ENCODE measurements around the gene ANKRD33B. TPM values are rescaled to one million over a fixed set of nuclear protein-coding genes. Genes with fewer than 3 reads are reported as not detected.

ANKRD33B gene
- total and polyA plus RNA-seq, 2 of the 8 experiments (the other 6 are each of a cell fraction or from before 2014, with no cell fraction given): 6.9 to 20.6 TPM

- no peak overlapping the region for H2BK12ac ChIP-seq (ENCODE audit: low read depth, low read length)
- H3K4ac ChIP-seq (replicated peaks; ENCODE audit: insufficient read length, low read depth, low read length): no peak overlapping the region
- H4K8ac ChIP-seq (ENCODE audit: extremely low read depth, insufficient read depth, low read length): no peak overlapping the region
- no peaks in the 10 kb centered on the region; the same call in 1 of the 2 replicates for H3K79me1 ChIP-seq (ENCODE audit: low read depth, low read length)
- no peak overlapping the region for H2BK5ac ChIP-seq (ENCODE audit: low read depth, low read length)
- peaks cover 0 to 3% (median 2%) of the 10 kb centered on the region in 4 experiments; a peak in 3 of 7 replicates for H3K4me1 ChIP-seq (replicated peaks in 1 of 4; ENCODE audit: control insufficient read depth in 3 of 4, insufficient read depth in 4 of 4, low read length in 3 of 4)
- peak in 1 of 2 experiments; percentile 76 for DNase-seq (ENCODE audit: low read depth in 1 of 2, low spot score in 2 of 2)
- H2BK20ac ChIP-seq (ENCODE audit: low read length): no peak overlapping the region
- H2BK120ac ChIP-seq (replicated peaks; ENCODE audit: low read depth, low read length): no peak overlapping the region
- no peaks in the 10 kb centered on the region for H3K23me2 ChIP-seq (ENCODE audit: low read depth, low read length)
- H4K5ac ChIP-seq (ENCODE audit: insufficient read length, low read depth, low read length): no peak overlapping the region
- no peak overlapping the region for H4K91ac ChIP-seq (replicated peaks; ENCODE audit: insufficient read length, low read length)
- ChIA-PET POLR2A (ENCODE audit: partially characterized antibody) (no interaction called here), CTCF (ENCODE audit: partially characterized antibody) (interaction anchor here (0.6 to 9.6 kb wide), 30 partner anchors 8 to 641 kb away, joined by 3 to 132 read pairs (median 5); no protein-coding TSS in a partner anchor)
- no peaks in the 10 kb centered on the region for H3K36me3 ChIP-seq (ENCODE audit: control insufficient read depth in 2 of 4, insufficient read depth in 4 of 4, low read length in 3 of 4)
- H3K4me2 ChIP-seq (ENCODE audit: insufficient read depth in 1 of 2, low read depth in 2 of 2, low read length in 2 of 2): no peak overlapping the region
- H3K9me3 ChIP-seq (ENCODE audit: insufficient read depth in 2 of 2, low read depth in 1 of 2, low read length in 1 of 2): no peaks in the 10 kb centered on the region
- no peak overlapping the region for H3K23ac ChIP-seq (ENCODE audit: insufficient read length)
- H2AFZ ChIP-seq (ENCODE audit: low read length): no peak overlapping the region
- no peaks in the 10 kb centered on the region for H4K20me1 ChIP-seq (replicated peaks in 1 of 2; ENCODE audit: control insufficient read depth in 1 of 2, insufficient read depth in 2 of 2, low read length in 2 of 2)
- H3K4me3 ChIP-seq (ENCODE audit: extremely low read depth in 1 of 4, insufficient read depth in 2 of 4, low read depth in 3 of 4, low read length in 4 of 4): no peak overlapping the region
- H3K27me3 ChIP-seq (replicated peaks in 1 of 4; ENCODE audit: control insufficient read depth in 3 of 4, extremely low read depth in 1 of 4, insufficient read depth in 3 of 4, low read length in 3 of 4): no peaks in the 10 kb centered on the region
- no peak overlapping the region for H3K14ac ChIP-seq (ENCODE audit: insufficient read length)
- FAIRE-seq: no peak
- no peak overlapping the region for H2BK15ac ChIP-seq (ENCODE audit: low read length)
- no peak overlapping the region for H3K9ac ChIP-seq (replicated peaks in 1 of 4; ENCODE audit: extremely low read depth in 1 of 4, low read depth in 3 of 4, low read length in 3 of 4)
- H3K79me2 ChIP-seq (ENCODE audit: control insufficient read depth in 1 of 2, insufficient read depth in 2 of 2, low read length in 2 of 2): no peaks in the 10 kb centered on the region
- 45% methylated on average over 14 of the region's 14 CpGs; no CpG with 5 or more reads in 1 of the 2 experiments for WGBS, 2 experiments (ENCODE audit: extremely low coverage in 1 of 2, insufficient coverage in 1 of 2, insufficient read length in 1 of 2, insufficient replicate concordance in 2 of 2, low coverage in 1 of 2, low lambda C conversion rate in 2 of 2, missing lambda C conversion rate in 1 of 2)
- H3K27ac ChIP-seq (ENCODE audit: low read depth, low read length): no peak overlapping the region
- no peak overlapping the region for H2AK5ac ChIP-seq (ENCODE audit: low read depth, low read length)
- H3K56ac ChIP-seq (replicated peaks; ENCODE audit: insufficient read length, low read depth, low read length): no peak overlapping the region
- H3K18ac ChIP-seq (ENCODE audit: extremely low read depth, low read length): no peak overlapping the region
- TF ChIP-seq NRF1 (IDR thresholded peaks at IDR 0.05; ENCODE audit: low read depth, low read length) (no peak), RFX5 (IDR thresholded peaks at IDR 0.05; ENCODE audit: borderline replicate concordance, low read depth, low read length) (no peak), TAF7 (optimal IDR thresholded peaks at IDR 0.05; ENCODE audit: borderline replicate concordance, low read depth, low read length) (no peak), YY1 (IDR thresholded peaks at IDR 0.05; ENCODE audit: low read depth, low read length) (peak; percentile 78), CBX5 (IDR thresholded peaks at IDR 0.05; ENCODE audit: low read depth, low read length) (no peak), CTCF (IDR thresholded peaks at IDR 0.05; ENCODE audit: control extremely low read depth in 1 of 3, insufficient read depth in 1 of 3, low read depth in 1 of 3, low read length in 3 of 3) (peak; percentile 85 to 88 (median 88)), FOSL1 (IDR thresholded peaks at IDR 0.05; ENCODE audit: insufficient read depth, low read depth, low read length) (no peak), CREB1 (IDR thresholded peaks at IDR 0.05) (no peak), MAX (IDR thresholded peaks at IDR 0.05) (no peak), RAD21 (IDR thresholded peaks at IDR 0.05 in 1 of 2, conservative IDR thresholded peaks at IDR 0.05 in 1 of 2; ENCODE audit: low read depth in 2 of 2, low read length in 2 of 2) (peak; percentile 92 to 94)
Measured at GRCh38 chr5:10695055-10695649, 131.3 kb downstream of the ANKRD33B start.
